KOPT-K1 (cell line): ENCODE data around the gene TOB2.

ENCODE experiments used
- H3K27ac ChIP-seq: fragments of 200-600 bp; sonication (generic); 2 replicates; pipeline ENCODE4 v1.5.1; 2016; ENCODE audit warnings: antibody characterized with exemption, mild to moderate bottlenecking, low read depth, low read length; ENCODE audit not compliant: poor library complexity, severe bottlenecking
- H3K36me3 ChIP-seq: fragments of 200-600 bp; sonication (generic); 2 replicates; pipeline ENCODE4 v1.5.1; 2017; ENCODE audit warnings: antibody characterized with exemption, mild to moderate bottlenecking, low read length, moderate library complexity; ENCODE audit not compliant: insufficient read depth
- H3K9me3 ChIP-seq: fragments of 200-600 bp; sonication (generic); 2 replicates; pipeline ENCODE4 v1.5.1; 2017; ENCODE audit warnings: antibody characterized with exemption, low read length, mild to moderate bottlenecking; ENCODE audit not compliant: insufficient read depth, poor library complexity, severe bottlenecking

The TOB2 gene

DNA sequence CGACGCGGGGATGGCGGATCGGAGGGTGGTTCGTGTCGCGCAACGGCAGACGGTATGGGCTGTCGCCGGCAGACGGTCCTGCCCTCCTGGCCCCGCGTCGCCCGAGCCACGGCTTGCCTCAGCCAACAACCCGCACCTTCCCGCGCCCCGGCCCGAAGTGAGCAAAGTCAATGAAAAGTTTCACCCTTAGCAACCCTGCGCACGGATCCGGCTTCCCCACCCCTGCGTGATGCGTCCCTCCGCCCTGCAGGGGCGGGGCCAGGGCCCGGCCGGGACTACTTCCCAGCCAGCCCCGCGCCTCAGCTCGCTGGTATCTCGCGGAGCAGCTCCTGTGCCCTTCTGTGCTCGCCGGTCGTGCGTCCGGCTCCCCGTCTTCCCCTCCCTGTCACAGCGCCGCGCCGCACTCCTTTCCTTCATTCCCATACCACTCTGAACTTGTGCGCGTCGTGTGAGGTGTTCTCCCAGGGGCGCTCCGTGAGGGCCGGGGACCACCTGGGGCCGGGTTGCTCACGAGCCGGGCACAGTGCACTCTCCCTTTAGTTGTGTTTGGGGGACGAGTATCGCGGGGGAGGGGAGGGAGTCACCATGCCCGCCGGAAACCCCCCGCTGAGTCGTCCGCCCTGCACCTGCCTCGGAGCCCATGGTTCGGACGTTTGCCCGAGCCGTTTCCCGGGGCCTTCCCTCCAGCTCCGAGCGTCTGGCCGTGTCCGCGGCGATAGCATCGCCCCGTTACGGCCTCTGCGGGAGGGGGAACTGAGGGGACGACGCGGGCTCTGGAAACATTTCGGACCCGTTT is at the start of gene TOB2:
TOB2 (minus strand) TSS at position 163 of the 796 bp plus-strand sequence. CDS start 9,456 bp downstream, outside the sequence.
- Histone ChIP-seq H3K9me3 (no peaks in the 10 kb centered on the region), H3K36me3 (peaks cover 4% of the 10 kb centered on the region; the same call in 1 of the 2 replicates), H3K27ac (peak within 1 kb of the TSS; percentile 94)

GRCh38 chr22:41491374-41492100 is 44.9 kb upstream of the TOB2 start:
- H3K9me3 ChIP-seq: no peaks in the 10 kb centered on the region
- H3K36me3 ChIP-seq: peaks cover 16% of the 10 kb centered on the region; the same call in 1 of the 2 replicates
- H3K27ac ChIP-seq: no peak overlapping the region

DNA sequence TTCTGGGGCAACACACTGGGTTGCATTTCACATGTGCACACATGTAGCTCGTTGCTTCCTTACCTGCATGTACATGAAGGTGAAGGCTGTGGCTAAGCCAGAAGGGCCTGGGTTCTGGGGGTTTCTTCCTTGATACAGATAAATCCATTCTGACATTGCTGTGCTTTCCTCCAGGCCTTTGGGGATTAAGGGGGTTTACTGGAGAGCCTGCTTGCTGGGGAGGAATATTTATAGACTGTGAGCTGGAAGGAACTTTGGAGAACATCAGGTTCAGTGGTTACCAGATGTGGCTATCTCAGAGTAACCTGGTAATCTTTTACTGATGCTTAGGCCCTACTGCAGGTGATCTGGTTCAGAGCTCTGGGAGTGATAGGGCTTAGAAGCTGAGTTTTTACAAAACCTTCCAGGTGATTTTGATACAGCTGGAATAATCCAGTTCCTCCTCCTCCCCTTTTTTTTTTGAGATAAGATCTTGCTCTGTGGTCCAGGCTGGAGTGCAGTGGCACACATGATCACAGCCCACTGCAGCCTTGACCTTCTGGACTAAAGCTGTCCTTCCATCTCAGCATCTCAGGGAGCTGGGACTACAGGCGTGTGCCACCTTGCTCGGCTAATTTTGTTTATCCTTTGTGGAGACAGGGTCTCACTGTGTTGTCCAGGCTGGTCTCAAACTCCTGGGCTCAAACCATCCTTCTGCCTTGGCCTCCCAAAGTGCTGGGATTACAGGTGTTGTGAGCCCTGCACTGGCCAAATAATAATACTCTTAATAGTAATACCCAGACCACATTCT is 42.2 kb upstream of the TOB2 start:
- Histone ChIP-seq H3K27ac (no peak overlapping the region), H3K9me3 (no peaks in the 10 kb centered on the region), H3K36me3 (peaks cover 15% of the 10 kb centered on the region; the same call in 1 of the 2 replicates)

- peaks cover 12% of the 10 kb centered on the region; the same call in 1 of the 2 replicates for H3K36me3 ChIP-seq
- H3K27ac ChIP-seq: no peak overlapping the region
- no peaks in the 10 kb centered on the region for H3K9me3 ChIP-seq
Observed at GRCh38 chr22:41488076-41488475, 41.5 kb upstream of the TOB2 start.

GRCh38 chr22:41487037-41487935 is 40.7 kb upstream of the TOB2 start:
- H3K9me3 ChIP-seq: no peaks in the 10 kb centered on the region
- H3K27ac ChIP-seq: no peak overlapping the region
- H3K36me3 ChIP-seq: peaks cover 12% of the 10 kb centered on the region; the same call in 1 of the 2 replicates

- Histone ChIP-seq H3K27ac (no peak overlapping the region), H3K9me3 (no peaks in the 10 kb centered on the region), H3K36me3 (peaks cover 12% of the 10 kb centered on the region; the same call in 1 of the 2 replicates)
Observed at GRCh38 chr22:41485033-41485432, 38.4 kb upstream of the TOB2 start.

GRCh38 chr22:41482319-41482935 is 35.8 kb upstream of the TOB2 start:
- Histone ChIP-seq H3K36me3 (peaks cover 12% of the 10 kb centered on the region; the same call in 1 of the 2 replicates), H3K27ac (no peak overlapping the region), H3K9me3 (no peaks in the 10 kb centered on the region)

GRCh38 chr22:41481925-41482318 is 35.3 kb upstream of the TOB2 start:
- Histone ChIP-seq H3K27ac (no peak overlapping the region), H3K9me3 (no peaks in the 10 kb centered on the region), H3K36me3 (peaks cover 9% of the 10 kb centered on the region; the same call in 1 of the 2 replicates)

GRCh38 chr22:41481131-41481830 is 34.7 kb upstream of the TOB2 start:
- Histone ChIP-seq H3K36me3 (peaks cover 7% of the 10 kb centered on the region; the same call in 1 of the 2 replicates), H3K27ac (no peak overlapping the region), H3K9me3 (no peaks in the 10 kb centered on the region)

GRCh38 chr22:41480397-41480735 is 33.8 kb upstream of the TOB2 start:
- Histone ChIP-seq H3K36me3 (peaks cover 11% of the 10 kb centered on the region; the same call in 1 of the 2 replicates), H3K27ac (no peak overlapping the region)

DNA sequence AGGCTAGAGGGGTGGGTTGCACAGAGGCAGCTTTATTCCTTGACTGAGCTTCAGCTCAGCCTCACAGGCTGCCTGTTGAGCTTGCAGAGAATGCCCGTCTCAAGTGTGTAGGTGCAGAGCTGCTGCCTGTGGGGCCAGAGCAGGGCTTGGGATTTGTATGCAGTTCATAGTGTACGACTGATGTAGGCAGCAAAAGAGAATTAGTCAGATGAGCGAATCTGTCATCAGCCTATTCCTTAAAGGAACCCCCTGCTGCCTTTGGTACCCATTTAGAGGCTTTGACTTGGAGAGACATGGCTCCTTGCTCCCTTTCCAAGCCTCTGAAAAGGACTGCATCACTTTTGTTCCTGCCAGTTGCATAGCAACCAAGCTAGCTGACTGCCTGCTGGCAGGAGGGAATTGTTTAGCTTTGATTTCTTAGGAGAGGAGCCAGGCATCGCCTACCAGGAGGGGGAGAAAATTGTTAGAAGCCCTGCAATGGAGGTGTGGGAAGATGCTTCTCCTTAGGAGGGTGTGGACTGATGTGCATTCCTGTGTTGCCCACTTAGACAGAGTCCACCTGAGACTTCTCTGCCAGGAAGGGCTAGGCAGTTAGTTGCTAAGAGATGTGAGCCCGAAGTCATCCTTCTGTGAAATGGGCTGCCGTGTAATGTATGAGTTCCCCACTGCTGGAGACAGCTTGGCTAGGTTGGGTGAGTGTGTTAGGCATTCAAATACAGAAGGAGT is 33.2 kb upstream of the TOB2 start:
- Histone ChIP-seq H3K36me3 (peaks cover 14% of the 10 kb centered on the region; the same call in 1 of the 2 replicates), H3K27ac (no peak overlapping the region), H3K9me3 (no peaks in the 10 kb centered on the region)

More at GRCh38 chr22:41480397-41480735, 33.8 kb upstream of the TOB2 start:
- no peaks in the 10 kb centered on the region for H3K9me3 ChIP-seq

DNA sequence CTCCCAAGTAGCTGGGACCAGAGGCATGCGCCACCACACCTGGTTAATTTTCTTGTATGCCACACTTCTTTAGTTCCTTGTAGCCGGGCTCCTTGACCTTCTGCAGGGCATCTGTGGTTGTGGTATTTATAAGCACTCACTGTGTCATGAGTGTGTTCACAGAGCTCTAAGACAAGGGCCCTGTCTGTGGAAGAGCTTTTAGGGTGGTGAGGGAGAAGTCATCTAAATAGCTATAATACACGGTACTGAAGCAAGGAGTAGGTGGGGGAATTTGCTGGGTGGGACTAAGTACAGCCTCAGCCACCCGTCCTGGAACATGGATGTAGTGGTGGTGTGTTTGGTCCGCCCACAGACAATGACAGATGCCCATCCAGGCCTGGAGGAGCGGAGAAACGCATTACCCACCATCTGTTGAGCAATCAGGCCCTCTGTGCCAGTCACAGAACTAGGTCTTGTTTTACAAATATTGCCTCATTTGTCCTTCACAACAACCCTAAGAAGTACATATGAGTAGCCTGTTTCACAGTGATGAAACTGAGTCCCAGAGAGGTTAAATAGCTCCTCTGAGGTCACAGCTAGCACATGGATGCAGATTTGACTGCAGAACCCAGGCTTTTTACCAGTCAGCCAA is 32.4 kb upstream of the TOB2 start:
- Histone ChIP-seq H3K36me3 (peaks cover 14% of the 10 kb centered on the region; the same call in 1 of the 2 replicates), H3K27ac (no peak overlapping the region), H3K9me3 (no peaks in the 10 kb centered on the region)
